ENCODE data around the gene NIPAL1. TPM values are rescaled to one million over a fixed set of nuclear protein-coding genes. Genes with fewer than 3 reads are reported as not detected.

The NIPAL1 gene
- total RNA-seq = 1 to 10 TPM; 2.1 to 4.9 TPM
- under 1 TPM; 0.53 to 0.76 TPM for polyA plus RNA-seq
- long read RNA-seq, donor 1, full-length matches to known transcripts = 1 of 1 reads
- long read RNA-seq, donor 1, partial matches to known transcripts = 0 of 1 reads
- long read RNA-seq, donor 1, other reads (novel, unspliced or antisense) = 0 of 1 reads
- long read RNA-seq, donor 2 = 0 reads
- long read RNA-seq, donor 3 = 0 reads
- long read RNA-seq, donor 4 = 0 reads
- long read RNA-seq, donor 5, full-length matches to known transcripts = 1 of 1 reads
- long read RNA-seq, donor 5, partial matches to known transcripts = 0 of 1 reads
- long read RNA-seq, donor 5, other reads (novel, unspliced or antisense) = 0 of 1 reads

GRCh38 chr4:48016141-48017107 is at the start of gene NIPAL1, which contains the start of gene CNGA1:
Gene NIPAL1 (plus strand): TSS chr4:48016772. CDS start chr4:48016840, 68 bp downstream.
Gene CNGA1 (minus strand): TSS chr4:48016681. CDS start chr4:47952689, 63,992 bp downstream.
- Histone ChIP-seq H3K36me3 (ENCODE audit: control insufficient read depth in 4 of 4, insufficient read depth in 4 of 4, low read length in 4 of 4) (no peaks in the 10 kb centered on the region), H3K4me3 (peak within 1 kb of the TSS; percentile 42), H3K27me3 (ENCODE audit: control insufficient read depth in 3 of 3, insufficient read depth in 3 of 3, low read length in 2 of 3) (peaks cover 0 to 8% (median 3%) of the 10 kb centered on the region in 3 donors), H3K4me1 (ENCODE audit: control insufficient read depth in 5 of 5, insufficient read depth in 5 of 5, low read length in 5 of 5) (peaks cover 0 to 9% (median 0%) of the 10 kb centered on the region in 5 donors), H3K9ac (ENCODE audit: insufficient read depth in 1 of 2, low read length in 2 of 2) (peak within 1 kb of the TSS; percentile 58 to 87), H3K9me3 (ENCODE audit: control insufficient read depth in 4 of 4, insufficient read depth in 3 of 4, low read length in 3 of 4) (peaks cover 0 to 1% (median 0%) of the 10 kb centered on the region in 4 donors), H3K27ac (ENCODE audit: low read depth in 1 of 2, low read length in 1 of 2) (peak within 1 kb of the TSS; percentile 11 to 68)
- peak; percentile 94 for ATAC-seq (ENCODE audit: insufficient read depth, low FRiP score)
- 3 to 4% methylated on average over 59 to 60 of the region's 60 CpGs for WGBS, 2 donors
- DNase-seq = peak; percentile 75 to 81 (median 76)
- no peak for TF ChIP-seq CTCF (IDR thresholded peaks at IDR 0.05; ENCODE audit: control extremely low read depth, extremely low read depth)

- Histone ChIP-seq H3K4me1 (ENCODE audit: control insufficient read depth in 5 of 5, insufficient read depth in 5 of 5, low read length in 5 of 5) (no peaks in the 10 kb centered on the region), H3K27ac (ENCODE audit: low read depth in 1 of 2, low read length in 1 of 2) (no peak overlapping the region), H3K4me3 (no peak overlapping the region), H3K9me3 (ENCODE audit: control insufficient read depth in 4 of 4, insufficient read depth in 3 of 4, low read length in 3 of 4) (no peaks in the 10 kb centered on the region), H3K27me3 (ENCODE audit: control insufficient read depth in 3 of 3, insufficient read depth in 3 of 3, low read length in 2 of 3) (no peaks in the 10 kb centered on the region), H3K36me3 (ENCODE audit: control insufficient read depth in 4 of 4, insufficient read depth in 4 of 4, low read length in 4 of 4) (no peaks in the 10 kb centered on the region), H3K9ac (ENCODE audit: insufficient read depth in 1 of 2, low read length in 2 of 2) (no peak overlapping the region)
- no peak for DNase-seq
- ATAC-seq (ENCODE audit: insufficient read depth, low FRiP score) = no peak
- no peak for TF ChIP-seq CTCF (IDR thresholded peaks at IDR 0.05; ENCODE audit: control extremely low read depth, extremely low read depth)
Measured at GRCh38 chr4:47968847-47969246, 47.7 kb upstream of the NIPAL1 start.

- Histone ChIP-seq H3K9ac (ENCODE audit: insufficient read depth in 1 of 2, low read length in 2 of 2) (no peak overlapping the region), H3K9me3 (ENCODE audit: control insufficient read depth in 4 of 4, insufficient read depth in 3 of 4, low read length in 3 of 4) (no peaks in the 10 kb centered on the region), H3K4me1 (ENCODE audit: control insufficient read depth in 5 of 5, insufficient read depth in 5 of 5, low read length in 5 of 5) (no peaks in the 10 kb centered on the region), H3K4me3 (no peak overlapping the region), H3K27me3 (ENCODE audit: control insufficient read depth in 3 of 3, insufficient read depth in 3 of 3, low read length in 2 of 3) (no peaks in the 10 kb centered on the region), H3K27ac (ENCODE audit: low read depth in 1 of 2, low read length in 1 of 2) (no peak overlapping the region), H3K36me3 (ENCODE audit: control insufficient read depth in 4 of 4, insufficient read depth in 4 of 4, low read length in 4 of 4) (no peaks in the 10 kb centered on the region)
- no peak for TF ChIP-seq CTCF (IDR thresholded peaks at IDR 0.05; ENCODE audit: control extremely low read depth, extremely low read depth)
- 89 to 94% methylated on average over 1 of the region's 1 CpG for WGBS, 2 donors
- no peak for ATAC-seq (ENCODE audit: insufficient read depth, low FRiP score)
- DNase-seq = peak in 2 of 3 donors; percentile 0 to 3
Measured at GRCh38 chr4:47972181-47972580, 44.4 kb upstream of the NIPAL1 start.

Data from lung (tissue), 16 donors.